Endothelial cell of umbilical vein (primary cell): Measurements from ENCODE around the gene PRPF8. TPM values are rescaled to one million over a fixed set of nuclear protein-coding genes. Genes with fewer than 3 reads are reported as not detected.

Experiments
- BruUV-seq: library from RNA; stranded (reverse); fragments of 400-500 nt; replicated peaks from 2 replicates; lab custom pipeline; 2021; lab: Mats Ljungman, UMichigan
- CTCF ChIA-PET: fragments of 300-600, 350-600 bp; sonication (Branson Sonifier 250); formaldehyde crosslinking; loops from one replicate; lab custom pipeline; 2021; ENCODE audit warnings: antibody characterized with exemption, inconsistent platforms; lab: Charles Lee
- POLR2A ChIA-PET: fragments of 300-600, 350-600 bp; sonication (Branson Sonifier 250); formaldehyde crosslinking; loops from one replicate; lab custom pipeline; 2021; ENCODE audit warnings: antibody characterized with exemption, inconsistent platforms; lab: Charles Lee
- DNase-seq: peaks from one replicate; pipeline ENCODE4 v3.0.0-alpha.2; 2011; ENCODE audit warnings: low read depth, low spot score
- FAIRE-seq: peaks from 2 replicates; lab custom pipeline; 2011; peaks lifted over from hg19 to GRCh38; lab: Jason Lieb, UNC
- H2AFZ ChIP-seq: 2 replicates; pipeline ENCODE4 v1.6.0; 2012; ENCODE audit warnings: low read depth, low read length, control low read depth, inconsistent platforms
- H3K27ac ChIP-seq: 2 replicates; pipeline ENCODE4 v1.5.1; 2011; ENCODE audit warnings: low read depth, mild to moderate bottlenecking, control low read depth, low read length, moderate library complexity; ENCODE audit not compliant: insufficient read depth
- H3K27me3 ChIP-seq, 2 experiments: 2 replicates each; pipeline versions ENCODE4 v1.6.0 to v1.6.1; 2011; ENCODE audit warnings: low read length in 2 of 2, mixed read lengths in 1 of 2; ENCODE audit not compliant: control insufficient read depth in 2 of 2, insufficient read depth in 2 of 2
- H3K36me3 ChIP-seq, 2 experiments: 2 replicates in 1 of 2; 3 replicates in 1 of 2; pipeline ENCODE4 v1.5.1; 2011; ENCODE audit warnings: low read length in 2 of 2, mild to moderate bottlenecking in 1 of 2, moderate library complexity in 1 of 2; ENCODE audit not compliant: control insufficient read depth in 2 of 2, insufficient read depth in 2 of 2; ENCODE audit errors: extremely low read depth in 1 of 2
- H3K4me1 ChIP-seq: 3 replicates; pipeline ENCODE4 v1.5.1; 2011; ENCODE audit warnings: mild to moderate bottlenecking, low read length; ENCODE audit not compliant: control insufficient read depth, insufficient read depth; ENCODE audit errors: extremely low read depth
- H3K4me2 ChIP-seq: 2 replicates; pipeline ENCODE4 v1.6.1; 2011; ENCODE audit warnings: low read length, control low read depth, mixed read lengths; ENCODE audit not compliant: insufficient read depth
- H3K4me3 ChIP-seq, 3 experiments: fragments of 200-600 bp in 1 of 3; sonication (generic), shearing (Covaris generic) in 1 of 3; replicated peaks in 1 of 3; 2 replicates each; pipeline ENCODE4 v1.5.1; 2011 to 2016; ENCODE audit warnings: control low read depth in 3 of 3, low read length in 3 of 3, mild to moderate bottlenecking in 2 of 3, inconsistent platforms in 1 of 3, low read depth in 1 of 3, moderate library complexity in 1 of 3; ENCODE audit not compliant: insufficient read depth in 1 of 3
- H3K79me2 ChIP-seq: 2 replicates; pipeline ENCODE4 v1.6.0; 2012; ENCODE audit warnings: low read length, inconsistent platforms; ENCODE audit not compliant: control insufficient read depth, insufficient read depth
- H3K9ac ChIP-seq: replicated peaks from 2 replicates; pipeline ENCODE3; 2011; ENCODE audit warnings: low read length, control low read depth; ENCODE audit not compliant: insufficient read depth; ENCODE audit errors: extremely low read depth
- H3K9me1 ChIP-seq: replicated peaks from 3 replicates; pipeline ENCODE4 v1.6.0; 2011; ENCODE audit warnings: mild to moderate bottlenecking, low read length; ENCODE audit not compliant: control insufficient read depth, insufficient read depth; ENCODE audit errors: extremely low read depth
- H3K9me3 ChIP-seq: replicated peaks from 2 replicates; pipeline ENCODE4 v1.5.1; 2012; ENCODE audit warnings: low read length, inconsistent platforms; ENCODE audit not compliant: control insufficient read depth, insufficient read depth
- H4K20me1 ChIP-seq: replicated peaks from 2 replicates; pipeline ENCODE3; 2011; ENCODE audit warnings: mild to moderate bottlenecking, low read length; ENCODE audit not compliant: control insufficient read depth, insufficient read depth; ENCODE audit errors: extremely low read depth
- EZH2 ChIP-seq: IDR thresholded peaks from 2 replicates; pipeline ENCODE4 v1.6.1; 2012; ENCODE audit warnings: borderline replicate concordance, low read depth, mild to moderate bottlenecking, moderate library complexity, low read length, inconsistent platforms; ENCODE audit not compliant: severe bottlenecking
- FOS ChIP-seq: IDR thresholded peaks from 2 replicates; pipeline ENCODE4 v1.6.1; 2011; ENCODE audit warnings: mild to moderate bottlenecking, low read length, moderate library complexity, borderline replicate concordance; ENCODE audit not compliant: insufficient read depth
- GATA2 ChIP-seq: IDR thresholded peaks from 2 replicates; pipeline ENCODE4 v1.7.0; 2011; ENCODE audit warnings: low read depth, mild to moderate bottlenecking, moderate library complexity, mixed read lengths, low read length; ENCODE audit not compliant: insufficient read length, insufficient read depth
- JUN ChIP-seq: IDR thresholded peaks from 2 replicates; pipeline ENCODE4 v1.6.1; 2011; ENCODE audit warnings: borderline replicate concordance, low read depth; ENCODE audit not compliant: insufficient read length, insufficient read depth
- MAX ChIP-seq: IDR thresholded peaks from 2 replicates; pipeline ENCODE4 v1.6.1; 2011; ENCODE audit not compliant: insufficient read depth, insufficient read length
- MYC ChIP-seq: IDR thresholded peaks from one replicate; pipeline ENCODE4 v1.6.1; 2011; ENCODE audit warnings: mild to moderate bottlenecking, low read depth, low read length
- POLR2A ChIP-seq: IDR thresholded peaks from 2 replicates; pipeline ENCODE4 v1.6.1; 2012; ENCODE audit warnings: low read depth, mild to moderate bottlenecking, control low read depth, low read length
- POLR2AphosphoS5 ChIP-seq: IDR thresholded peaks from 2 replicates; pipeline ENCODE4 v1.6.1; 2012; ENCODE audit warnings: low read depth, mild to moderate bottlenecking, control low read depth, low read length, moderate library complexity; ENCODE audit not compliant: insufficient read depth
- dilution Hi-C: fragments of 300-500 bp; cut with MboI; formaldehyde crosslinking; loops from one replicate; pipeline ENCODE4 v1.15.0; 2019; ENCODE audit warnings: low sequenced_read_pairs; ENCODE audit not compliant: extremely low pct_ligation_motif_present
- intact Hi-C: fragments of 100-400 bp; cut with micrococcal nuclease; formaldehyde crosslinking; loops from one replicate; pipeline ENCODE4 v1.10.0; 2022
- polyA plus RNA-seq, 4 experiments: library from polyadenylated mRNA; depleted of rRNA in 3 of 4; stranded (reverse) in 3 of 4; unstranded in 1 of 4; fragments of >200 nt; gene quantifications; 2 replicates each; pipeline versions ENCODE4 v1.2.1 to v1.2.3, GENCODE V29; 2011 to 2012; ENCODE audit warnings: missing spikeins in 1 of 4
- total RNA-seq: library from RNA; stranded (reverse); gene quantifications from 2 replicates; pipeline ENCODE4 v1.2.3, GENCODE V29; 2021
- TF ChIP-seq, protein P1 (sequence below), 2 donors: IDR thresholded peaks; 1 replicate in 1 of 2; 2 replicates in 1 of 2; pipeline ENCODE4 v1.5.1; 2011; ENCODE audit warnings: low read length in 2 of 2, mild to moderate bottlenecking in 2 of 2, moderate library complexity in 2 of 2, control low read depth in 1 of 2, inconsistent platforms in 1 of 2, low read depth in 1 of 2; ENCODE audit not compliant: insufficient read depth in 1 of 2; ENCODE audit errors: extremely low read depth in 1 of 2

The PRPF8 gene
- total and polyA plus RNA-seq, 2 donors (not counting 3 experiments of a cell fraction or from before 2014, with no cell fraction given) = 215 to 301 TPM

- Histone ChIP-seq H3K79me2 (peaks cover 2% of the 10 kb centered on the region), H3K27ac (no peak overlapping the region), H3K4me2 (no peak overlapping the region), H3K9me1 (no peaks in the 10 kb centered on the region), H3K9ac (no peak overlapping the region), H3K9me3 (no peaks in the 10 kb centered on the region), H4K20me1 (no peaks in the 10 kb centered on the region), H3K36me3 (peaks cover 0 to 3% of the 10 kb centered on the region in 2 experiments), H2AFZ (no peak overlapping the region), H3K4me1 (no peaks in the 10 kb centered on the region), H3K27me3 (no peaks in the 10 kb centered on the region), H3K4me3 (no peak overlapping the region)
- ChIA-PET CTCF (interaction anchor here (2.6 kb wide), 1 partner anchor 53 kb away, joined by 9 read pairs; no protein-coding TSS in a partner anchor), POLR2A (no interaction called here)
- DNase-seq (no peak), FAIRE-seq (no peak)
- dilution Hi-C loops (no loop called here), intact Hi-C loops (no loop called here)
- TF ChIP-seq MYC = no peak
- no peak for TF ChIP-seq POLR2A
- TF ChIP-seq JUN = no peak
- TF ChIP-seq, protein P1, sequence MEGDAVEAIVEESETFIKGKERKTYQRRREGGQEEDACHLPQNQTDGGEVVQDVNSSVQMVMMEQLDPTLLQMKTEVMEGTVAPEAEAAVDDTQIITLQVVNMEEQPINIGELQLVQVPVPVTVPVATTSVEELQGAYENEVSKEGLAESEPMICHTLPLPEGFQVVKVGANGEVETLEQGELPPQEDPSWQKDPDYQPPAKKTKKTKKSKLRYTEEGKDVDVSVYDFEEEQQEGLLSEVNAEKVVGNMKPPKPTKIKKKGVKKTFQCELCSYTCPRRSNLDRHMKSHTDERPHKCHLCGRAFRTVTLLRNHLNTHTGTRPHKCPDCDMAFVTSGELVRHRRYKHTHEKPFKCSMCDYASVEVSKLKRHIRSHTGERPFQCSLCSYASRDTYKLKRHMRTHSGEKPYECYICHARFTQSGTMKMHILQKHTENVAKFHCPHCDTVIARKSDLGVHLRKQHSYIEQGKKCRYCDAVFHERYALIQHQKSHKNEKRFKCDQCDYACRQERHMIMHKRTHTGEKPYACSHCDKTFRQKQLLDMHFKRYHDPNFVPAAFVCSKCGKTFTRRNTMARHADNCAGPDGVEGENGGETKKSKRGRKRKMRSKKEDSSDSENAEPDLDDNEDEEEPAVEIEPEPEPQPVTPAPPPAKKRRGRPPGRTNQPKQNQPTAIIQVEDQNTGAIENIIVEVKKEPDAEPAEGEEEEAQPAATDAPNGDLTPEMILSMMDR (IDR thresholded peaks at IDR 0.05; ENCODE audit: extremely low read depth in 1 of 2, insufficient read depth in 1 of 2, low read depth in 1 of 2, low read length in 2 of 2) = no peak
- no peak for TF ChIP-seq POLR2AphosphoS5
- no peak for TF ChIP-seq MAX
- no peak for TF ChIP-seq FOS
- no peak for TF ChIP-seq EZH2
- TF ChIP-seq GATA2 = no peak
- BruUV-seq = no TSS peak
Observed at GRCh38 chr17:1730326-1731193, 45.9 kb upstream of the PRPF8 start.
